GM19463 (cell line): ENCODE results near the gene SHB.

Experiments
- ATAC-seq: cut with Tn5 transposase; IDR thresholded peaks from one replicate; pipeline ENCODE4 v1.9.1; 2021; ENCODE audit warnings: mild to moderate bottlenecking, moderate library complexity; ENCODE audit not compliant: unreplicated experiment

The SHB gene

DNA sequence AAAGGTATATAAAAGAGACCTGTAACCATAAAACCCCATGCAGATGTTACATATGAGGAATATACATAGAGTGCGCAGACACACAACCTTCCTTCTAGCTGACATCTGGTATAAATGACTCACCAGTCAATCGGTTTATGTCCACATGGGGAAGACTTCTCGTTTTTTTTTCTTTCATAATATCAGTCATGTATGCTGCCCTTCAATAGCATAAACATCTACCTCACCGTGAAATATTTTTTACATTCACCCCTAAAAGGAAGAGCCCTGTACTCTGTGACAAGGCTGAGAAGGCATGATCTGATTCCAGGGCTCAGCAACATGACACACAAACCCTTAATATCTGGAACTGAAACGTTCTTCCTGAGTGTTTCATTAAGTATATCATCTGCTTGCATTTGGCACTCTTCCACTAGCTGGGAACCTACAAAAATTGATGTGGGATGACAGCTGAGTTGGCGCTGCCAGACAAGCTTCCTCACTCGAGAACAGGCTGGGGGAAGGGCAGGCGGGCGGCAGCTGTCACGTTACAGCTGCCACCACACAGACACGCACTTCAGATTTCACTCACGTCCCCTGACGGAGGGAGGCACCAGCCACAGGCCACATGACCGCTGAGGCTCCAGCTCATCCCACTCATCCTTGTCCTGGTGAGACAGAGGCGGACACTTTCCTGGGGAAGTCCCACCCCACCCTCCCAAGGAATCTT is 74.2 kb downstream of the SHB start:
- ATAC-seq: peak; percentile 85

DNA sequence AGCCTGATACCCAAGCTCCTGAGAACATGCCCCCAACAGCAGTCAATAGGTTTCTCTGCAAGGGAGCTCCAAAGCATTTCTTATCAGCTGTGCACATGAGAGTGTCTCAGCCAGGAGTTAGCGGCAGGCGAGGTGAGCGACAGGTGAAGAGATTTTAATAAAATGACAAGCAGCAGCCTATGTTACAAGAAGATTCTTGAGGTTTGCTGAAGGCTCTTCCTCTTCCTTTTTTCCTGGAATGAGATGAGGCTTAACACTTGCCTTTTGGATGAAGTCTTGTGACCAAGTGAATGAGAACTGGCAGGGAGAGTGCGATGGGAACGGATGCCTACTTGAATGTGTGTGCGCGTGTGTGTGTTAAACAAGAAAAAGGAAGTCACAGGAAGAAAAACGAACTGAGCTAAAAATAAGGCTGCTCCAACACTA is 76.1 kb downstream of the SHB start:
- no peak for ATAC-seq

GRCh38 chr9:37990404-37991015 is 78.5 kb downstream of the SHB start:
- no peak for ATAC-seq

GRCh38 chr9:37989701-37990100 is 79.3 kb downstream of the SHB start:
- ATAC-seq: no peak

DNA sequence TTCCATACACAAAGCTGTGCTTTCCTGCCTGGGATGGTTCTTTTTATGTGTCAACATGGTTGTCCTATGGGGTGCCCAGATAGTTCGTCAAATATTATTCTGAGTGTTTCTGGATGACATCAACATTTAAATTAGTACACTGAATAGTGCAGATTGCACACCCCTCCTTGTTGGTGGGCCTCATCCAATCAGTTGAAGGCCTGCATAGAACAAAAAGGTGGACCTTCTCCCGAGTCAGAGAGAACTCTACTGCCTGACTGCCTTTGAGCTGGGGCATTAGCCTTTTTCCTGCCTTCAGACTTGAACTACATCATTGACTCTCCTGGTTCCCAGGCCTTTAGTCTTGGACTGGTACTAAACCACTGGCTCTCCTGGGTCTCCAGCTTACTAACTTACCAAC is 80.4 kb downstream of the SHB start:
- no peak for ATAC-seq

DNA sequence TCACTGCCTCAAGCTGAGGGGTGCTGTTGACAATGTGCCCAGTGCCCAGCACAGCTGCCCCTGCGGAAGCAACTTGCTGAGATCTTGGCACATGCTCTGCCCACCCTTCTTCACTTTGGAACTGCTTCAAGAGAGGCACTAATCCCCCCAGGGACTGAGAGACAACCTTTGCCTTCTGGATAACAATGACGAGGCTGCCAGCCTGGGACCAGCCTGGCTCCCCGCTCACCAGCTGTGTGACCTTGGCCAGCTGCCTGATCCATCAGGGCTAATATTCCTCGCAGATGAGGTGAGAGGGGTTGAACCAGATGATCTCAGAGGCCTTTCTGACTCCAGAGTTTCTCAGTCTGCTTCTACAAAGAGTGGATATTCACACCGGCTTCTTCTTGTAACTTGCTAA is 81.0 kb downstream of the SHB start:
- ATAC-seq: no peak

- no peak for ATAC-seq
Measured at GRCh38 chr9:37987467-37987981, 81.5 kb downstream of the SHB start.

DNA sequence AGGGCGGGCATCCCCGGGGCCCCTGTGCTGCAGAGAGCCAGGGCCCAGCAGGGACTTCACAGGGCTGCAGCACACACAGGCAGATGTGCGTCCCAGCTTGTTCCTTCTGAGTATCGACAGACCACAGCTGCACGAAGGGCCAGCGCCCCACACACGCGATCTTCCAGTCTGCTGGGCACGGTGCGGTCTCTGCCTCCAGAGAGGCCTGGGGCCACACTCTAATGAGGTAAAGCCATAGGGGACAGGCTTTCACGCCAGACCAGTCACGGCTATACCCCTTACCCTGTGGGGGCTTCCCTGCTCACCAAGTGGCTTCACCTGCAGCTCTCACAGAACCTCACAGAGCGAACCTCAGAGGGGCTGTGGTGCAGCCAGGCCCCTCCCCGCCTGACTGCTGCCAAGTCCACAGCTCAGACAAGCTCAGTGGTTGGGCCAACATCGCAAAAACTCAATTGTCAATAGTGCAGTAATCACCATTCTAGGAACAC is 82.2 kb downstream of the SHB start:
- ATAC-seq: no peak

- ATAC-seq: no peak
Measured at GRCh38 chr9:37986001-37986400, 83.0 kb downstream of the SHB start.

- no peak for ATAC-seq
Measured at GRCh38 chr9:37984672-37985611, 84.1 kb downstream of the SHB start.

DNA sequence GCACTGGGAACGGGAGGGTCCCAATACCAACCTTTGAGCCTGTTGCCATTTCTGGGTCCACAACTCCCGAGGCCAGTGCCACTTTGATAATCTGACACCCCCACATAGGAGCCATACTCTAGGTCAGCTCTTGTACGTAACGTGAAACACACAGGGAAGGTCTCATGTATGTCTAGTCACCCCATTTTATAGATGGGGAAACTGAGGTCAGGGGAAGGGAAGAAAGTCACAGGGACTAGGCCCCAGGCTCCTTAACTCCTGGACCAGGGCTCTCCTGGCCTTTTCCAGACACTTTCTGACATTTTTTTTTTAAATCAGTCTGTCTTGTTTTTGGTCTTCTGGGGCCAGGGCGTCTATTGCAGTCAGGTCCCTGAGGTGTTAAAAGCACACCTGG is 84.8 kb downstream of the SHB start:
- ATAC-seq: no peak

- ATAC-seq: no peak
Measured at GRCh38 chr9:37983381-37984067, 85.5 kb downstream of the SHB start.

- ATAC-seq: no peak
Measured at GRCh38 chr9:37979844-37980243, 89.2 kb downstream of the SHB start.

DNA sequence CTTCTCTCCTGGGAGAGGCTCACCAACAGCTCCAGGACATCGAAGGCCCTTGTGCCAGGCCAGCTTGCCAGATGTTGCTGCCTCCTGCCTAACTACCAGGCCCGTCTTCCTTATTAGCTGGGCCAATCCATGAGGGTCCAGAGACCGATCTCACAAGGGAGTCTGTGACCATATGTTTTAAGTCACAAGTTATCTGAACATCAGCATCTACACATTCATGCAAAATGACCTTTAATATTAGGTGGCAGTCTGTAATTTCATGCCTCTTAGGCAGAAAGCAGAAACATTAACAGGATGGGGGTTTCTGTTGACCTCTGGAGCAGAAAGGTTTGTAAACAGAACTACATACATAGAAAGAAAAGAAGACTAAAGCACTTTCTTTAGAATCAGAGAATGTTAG is 90.0 kb downstream of the SHB start:
- no peak for ATAC-seq

DNA sequence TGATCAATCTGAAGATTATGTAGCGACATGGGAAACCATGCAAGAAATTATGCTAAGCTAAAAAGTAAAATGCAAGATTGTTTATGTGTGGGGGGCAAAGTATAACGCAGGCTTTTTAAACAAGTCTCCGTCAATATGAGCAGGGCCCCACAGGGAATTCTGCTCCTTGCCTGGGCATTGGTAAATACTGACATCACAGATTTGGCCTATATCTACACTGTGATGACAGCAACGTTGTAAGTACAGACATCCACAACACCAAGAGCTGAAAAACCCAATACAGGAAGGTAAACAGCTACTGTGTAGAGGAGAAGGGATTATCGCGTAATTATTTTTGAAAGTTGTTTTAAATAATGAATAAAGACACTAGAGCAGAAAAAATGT is 90.6 kb downstream of the SHB start:
- no peak for ATAC-seq

- no peak for ATAC-seq
Measured at GRCh38 chr9:37977851-37978480, 91.1 kb downstream of the SHB start.

GRCh38 chr9:37976714-37977477 is 92.1 kb downstream of the SHB start:
- no peak for ATAC-seq

DNA sequence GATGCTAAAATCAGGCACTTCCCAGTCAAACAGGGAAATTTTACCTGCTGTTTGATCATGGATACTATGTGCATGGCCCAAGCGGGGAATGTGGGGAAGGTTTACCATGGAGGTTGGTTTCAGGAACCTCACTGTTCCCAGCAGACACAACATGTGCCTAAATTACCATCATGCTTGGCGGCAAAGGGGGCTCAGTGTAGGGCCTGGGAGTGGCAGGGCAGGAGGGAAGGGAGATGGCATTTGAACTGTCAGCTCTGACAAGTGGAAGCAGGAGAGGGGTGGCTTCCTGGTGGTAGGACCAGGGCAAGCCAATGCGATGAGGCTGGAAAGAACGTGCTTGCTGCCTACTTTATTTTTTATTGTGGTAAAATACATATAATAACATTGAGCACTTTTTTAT is 93.4 kb downstream of the SHB start:
- no peak for ATAC-seq

GRCh38 chr9:37974506-37975173 is 94.4 kb downstream of the SHB start:
- no peak for ATAC-seq
